Measurements from ENCODE around the gene CTLA4. TPM values are rescaled to one million over a fixed set of nuclear protein-coding genes. Genes with fewer than 3 reads are reported as not detected.

The CTLA4 gene
- total and polyA plus RNA-seq, 10 of the 15 experiments (the other 5 are each of a cell fraction or from before 2014, with no cell fraction given) = not detected

DNA sequence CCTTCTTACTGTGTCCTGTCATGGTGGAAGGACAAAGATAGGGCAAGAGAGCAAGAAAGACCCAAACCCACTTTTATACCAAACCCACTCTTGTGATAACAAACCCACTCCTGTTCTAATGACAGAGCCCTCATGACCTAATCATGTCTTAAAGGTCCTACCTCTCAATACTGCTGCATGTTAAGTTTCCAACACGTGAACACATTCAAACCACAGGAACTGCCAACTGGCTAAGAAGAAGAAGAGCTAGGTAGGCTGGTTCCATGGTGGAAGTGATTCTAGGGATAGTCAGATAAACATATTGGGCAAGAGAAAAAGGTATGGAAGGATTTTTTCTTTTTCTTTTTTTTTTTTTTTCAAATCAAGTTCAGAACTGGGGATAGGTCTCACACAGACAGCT lies 22.0 kb downstream of the CTLA4 start (continued):
- TF ChIP-seq, protein P1, sequence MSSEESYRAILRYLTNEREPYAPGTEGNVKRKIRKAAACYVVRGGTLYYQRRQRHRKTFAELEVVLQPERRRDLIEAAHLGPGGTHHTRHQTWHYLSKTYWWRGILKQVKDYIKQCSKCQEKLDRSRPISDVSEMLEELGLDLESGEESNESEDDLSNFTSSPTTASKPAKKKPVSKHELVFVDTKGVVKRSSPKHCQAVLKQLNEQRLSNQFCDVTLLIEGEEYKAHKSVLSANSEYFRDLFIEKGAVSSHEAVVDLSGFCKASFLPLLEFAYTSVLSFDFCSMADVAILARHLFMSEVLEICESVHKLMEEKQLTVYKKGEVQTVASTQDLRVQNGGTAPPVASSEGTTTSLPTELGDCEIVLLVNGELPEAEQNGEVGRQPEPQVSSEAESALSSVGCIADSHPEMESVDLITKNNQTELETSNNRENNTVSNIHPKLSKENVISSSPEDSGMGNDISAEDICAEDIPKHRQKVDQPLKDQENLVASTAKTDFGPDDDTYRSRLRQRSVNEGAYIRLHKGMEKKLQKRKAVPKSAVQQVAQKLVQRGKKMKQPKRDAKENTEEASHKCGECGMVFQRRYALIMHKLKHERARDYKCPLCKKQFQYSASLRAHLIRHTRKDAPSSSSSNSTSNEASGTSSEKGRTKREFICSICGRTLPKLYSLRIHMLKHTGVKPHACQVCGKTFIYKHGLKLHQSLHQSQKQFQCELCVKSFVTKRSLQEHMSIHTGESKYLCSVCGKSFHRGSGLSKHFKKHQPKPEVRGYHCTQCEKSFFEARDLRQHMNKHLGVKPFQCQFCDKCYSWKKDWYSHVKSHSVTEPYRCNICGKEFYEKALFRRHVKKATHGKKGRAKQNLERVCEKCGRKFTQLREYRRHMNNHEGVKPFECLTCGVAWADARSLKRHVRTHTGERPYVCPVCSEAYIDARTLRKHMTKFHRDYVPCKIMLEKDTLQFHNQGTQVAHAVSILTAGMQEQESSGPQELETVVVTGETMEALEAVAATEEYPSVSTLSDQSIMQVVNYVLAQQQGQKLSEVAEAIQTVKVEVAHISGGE (CRISPR knock-in tag; IDR thresholded peaks at IDR 0.05) = no peak

DNA sequence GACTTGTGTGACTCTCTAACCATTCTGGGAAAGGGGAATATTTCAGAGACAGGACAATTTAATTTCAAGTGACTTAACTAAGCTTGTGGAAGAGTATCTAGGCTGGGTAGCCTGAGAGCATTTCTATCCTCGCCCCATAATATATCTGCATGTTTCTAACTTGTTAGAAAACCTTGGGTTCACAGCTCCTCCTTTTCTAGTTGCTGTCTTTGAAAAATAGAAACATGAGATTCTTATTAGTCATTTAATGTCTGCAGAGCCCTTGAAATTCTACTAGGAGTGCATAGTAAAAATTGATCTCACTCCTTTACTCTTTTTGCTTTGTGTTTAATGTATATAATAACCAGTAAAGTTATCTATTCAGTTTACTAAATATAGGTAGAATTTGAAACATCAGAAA lies 22.4 kb downstream of the CTLA4 start:
- RAD21 ChIA-PET (ENCODE audit: unreplicated experiment) = no interaction called here
- H3K9me3 ChIP-seq (replicated peaks; ENCODE audit: control insufficient read depth, insufficient read depth, low read length) = no peaks in the 10 kb centered on the region
- no peaks in the 10 kb centered on the region for H3K4me1 ChIP-seq (ENCODE audit: control insufficient read depth, insufficient read depth, low read length)
- 0% methylated on average over 1 of the region's 1 CpG for WGBS (ENCODE audit: insufficient coverage, insufficient replicate concordance, low lambda C conversion rate, missing lambda C conversion rate)
- POLR2A ChIA-PET = no interaction called here
- in situ Hi-C loops (cut with MboI) = no loop called here
- no peak for ATAC-seq
- H4K20me1 ChIP-seq (ENCODE audit: control insufficient read depth, insufficient read depth) = 0 out of 2 replicates have a peak, but pooled peaks cover 3% of the 10 kb centered on the region
- no peak for FAIRE-seq
- BruUV-seq (replicated peaks) = no TSS peak
- H3K79me2 ChIP-seq (ENCODE audit: control insufficient read depth, insufficient read depth, low read length) = no peaks in the 10 kb centered on the region
- SMC1A ChIA-PET (ENCODE audit: uncharacterized antibody, unreplicated experiment) = interaction anchor here (1.3 kb wide), 1 partner anchor 21 kb away, joined by 3 read pairs; no protein-coding TSS in a partner anchor
- intact Hi-C loops (cut with micrococcal nuclease; ENCODE audit: unreplicated experiment) = no loop called here
- H3K36me3 ChIP-seq (ENCODE audit: control insufficient read depth in 2 of 2, insufficient read depth in 2 of 2, low read length in 1 of 2) = no peaks in the 10 kb centered on the region
- no peak for DNase-seq (ENCODE audit: low read depth, low spot score)
- no peak overlapping the region for H3K4me3 ChIP-seq
- CTCF ChIA-PET = no interaction called here
- H3K9ac ChIP-seq (ENCODE audit: control insufficient read depth, insufficient read depth, low read length) = no peak overlapping the region
- no peak overlapping the region for H3K27ac ChIP-seq (ENCODE audit: control insufficient read depth, insufficient read depth)
- H3K4me2 ChIP-seq (ENCODE audit: control insufficient read depth, insufficient read depth) = no peak overlapping the region
- peaks cover 0 to 2% of the 10 kb centered on the region in 2 experiments; a peak in 1 of 4 replicates for H3K27me3 ChIP-seq (replicated peaks in 1 of 2; ENCODE audit: control insufficient read depth in 2 of 2, insufficient read depth in 2 of 2, low read length in 1 of 2)
- no peak overlapping the region for H2AFZ ChIP-seq (ENCODE audit: control insufficient read depth, low read depth, low read length)
- TF ChIP-seq, protein P2, sequence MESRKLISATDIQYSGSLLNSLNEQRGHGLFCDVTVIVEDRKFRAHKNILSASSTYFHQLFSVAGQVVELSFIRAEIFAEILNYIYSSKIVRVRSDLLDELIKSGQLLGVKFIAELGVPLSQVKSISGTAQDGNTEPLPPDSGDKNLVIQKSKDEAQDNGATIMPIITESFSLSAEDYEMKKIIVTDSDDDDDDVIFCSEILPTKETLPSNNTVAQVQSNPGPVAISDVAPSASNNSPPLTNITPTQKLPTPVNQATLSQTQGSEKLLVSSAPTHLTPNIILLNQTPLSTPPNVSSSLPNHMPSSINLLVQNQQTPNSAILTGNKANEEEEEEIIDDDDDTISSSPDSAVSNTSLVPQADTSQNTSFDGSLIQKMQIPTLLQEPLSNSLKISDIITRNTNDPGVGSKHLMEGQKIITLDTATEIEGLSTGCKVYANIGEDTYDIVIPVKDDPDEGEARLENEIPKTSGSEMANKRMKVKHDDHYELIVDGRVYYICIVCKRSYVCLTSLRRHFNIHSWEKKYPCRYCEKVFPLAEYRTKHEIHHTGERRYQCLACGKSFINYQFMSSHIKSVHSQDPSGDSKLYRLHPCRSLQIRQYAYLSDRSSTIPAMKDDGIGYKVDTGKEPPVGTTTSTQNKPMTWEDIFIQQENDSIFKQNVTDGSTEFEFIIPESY (IDR thresholded peaks at IDR 0.05) = no peak
- TF ChIP-seq PAX8 (IDR thresholded peaks at IDR 0.05) = no peak
- no peak for TF ChIP-seq ZNF24 (IDR thresholded peaks at IDR 0.05)
- TF ChIP-seq SREBF2 (IDR thresholded peaks at IDR 0.05; ENCODE audit: low read length) = no peak
- no peak for TF ChIP-seq MEF2A (IDR thresholded peaks at IDR 0.05; ENCODE audit: insufficient read depth, low read depth, low read length)
- TF ChIP-seq, protein P3, sequence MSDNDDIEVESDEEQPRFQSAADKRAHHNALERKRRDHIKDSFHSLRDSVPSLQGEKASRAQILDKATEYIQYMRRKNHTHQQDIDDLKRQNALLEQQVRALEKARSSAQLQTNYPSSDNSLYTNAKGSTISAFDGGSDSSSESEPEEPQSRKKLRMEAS (IDR thresholded peaks at IDR 0.05; ENCODE audit: low read depth, low read length) = no peak
- TF ChIP-seq NFYB (IDR thresholded peaks at IDR 0.05; ENCODE audit: insufficient read depth, low read depth, low read length) = no peak
- no peak for TF ChIP-seq KAT2A (conservative IDR thresholded peaks at IDR 0.05; ENCODE audit: control insufficient read depth, low read depth, low read length)
- no peak for TF ChIP-seq LARP7 (IDR thresholded peaks at IDR 0.05)
- no peak for TF ChIP-seq BCL11A (IDR thresholded peaks at IDR 0.05; ENCODE audit: low read depth, low read length)
- no peak for TF ChIP-seq EZH2 (IDR thresholded peaks at IDR 0.05; ENCODE audit: borderline replicate concordance, control insufficient read depth, low read depth, low read length)
- no peak for TF ChIP-seq ZSCAN29 (IDR thresholded peaks at IDR 0.05)
- TF ChIP-seq EP300 (IDR thresholded peaks at IDR 0.05; ENCODE audit: borderline replicate concordance in 1 of 2, control insufficient read depth in 1 of 2, low read depth in 2 of 2, low read length in 2 of 2) = no peak
- TF ChIP-seq, protein P4, sequence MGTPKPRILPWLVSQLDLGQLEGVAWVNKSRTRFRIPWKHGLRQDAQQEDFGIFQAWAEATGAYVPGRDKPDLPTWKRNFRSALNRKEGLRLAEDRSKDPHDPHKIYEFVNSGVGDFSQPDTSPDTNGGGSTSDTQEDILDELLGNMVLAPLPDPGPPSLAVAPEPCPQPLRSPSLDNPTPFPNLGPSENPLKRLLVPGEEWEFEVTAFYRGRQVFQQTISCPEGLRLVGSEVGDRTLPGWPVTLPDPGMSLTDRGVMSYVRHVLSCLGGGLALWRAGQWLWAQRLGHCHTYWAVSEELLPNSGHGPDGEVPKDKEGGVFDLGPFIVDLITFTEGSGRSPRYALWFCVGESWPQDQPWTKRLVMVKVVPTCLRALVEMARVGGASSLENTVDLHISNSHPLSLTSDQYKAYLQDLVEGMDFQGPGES (IDR thresholded peaks at IDR 0.05) = no peak
- no peak for TF ChIP-seq TARDBP (IDR thresholded peaks at IDR 0.05; ENCODE audit: borderline replicate concordance)
- TF ChIP-seq NBN (IDR thresholded peaks at IDR 0.05) = no peak
- TF ChIP-seq CBX3 (IDR thresholded peaks at IDR 0.05; ENCODE audit: borderline replicate concordance, low read depth) = no peak
- TF ChIP-seq CREM (IDR thresholded peaks at IDR 0.05; ENCODE audit: low read depth) = no peak
